GM18907 (cell line): ENCODE data around the gene KSR2.

Experiments used
- ATAC-seq: cut with Tn5 transposase; IDR thresholded peaks from one replicate; pipeline ENCODE4 v1.9.1; 2021; ENCODE audit warnings: mild to moderate bottlenecking, moderate library complexity; ENCODE audit not compliant: unreplicated experiment

KSR2 gene

GRCh38 chr12:117508468-117508867, 460.3 kb downstream of the KSR2 start:
- ATAC-seq, result no peak

- ATAC-seq, result no peak
These were observed 461.2 kb downstream of the KSR2 start for GRCh38 chr12:117507548-117507947.

- ATAC-seq, result no peak
These were observed 462.5 kb downstream of the KSR2 start for GRCh38 chr12:117506333-117506732.

- no peak for ATAC-seq
These were observed 466.2 kb downstream of the KSR2 start for GRCh38 chr12:117502633-117503032.

- no peak for ATAC-seq
These were observed 466.6 kb downstream of the KSR2 start for GRCh38 chr12:117502233-117502632.

GRCh38 chr12:117501076-117501869, 467.5 kb downstream of the KSR2 start:
- ATAC-seq, result no peak

GRCh38 chr12:117499759-117500485, 468.9 kb downstream of the KSR2 start:
- ATAC-seq, result no peak

GRCh38 chr12:117498880-117499279, 469.9 kb downstream of the KSR2 start:
- no peak for ATAC-seq

GRCh38 chr12:117498256-117498655, 470.5 kb downstream of the KSR2 start:
- ATAC-seq, result no peak

- ATAC-seq, result no peak
These were observed 471.4 kb downstream of the KSR2 start for GRCh38 chr12:117497407-117497806.

- ATAC-seq, result no peak
These were observed 473.7 kb downstream of the KSR2 start for GRCh38 chr12:117494833-117495655.

GRCh38 chr12:117491711-117492110, 477.1 kb downstream of the KSR2 start:
- ATAC-seq, result no peak

GRCh38 chr12:117490130-117490529, 478.7 kb downstream of the KSR2 start:
- no peak for ATAC-seq

- ATAC-seq, result no peak
These were observed 479.1 kb downstream of the KSR2 start for GRCh38 chr12:117489671-117490070.

- no peak for ATAC-seq
These were observed 481.7 kb downstream of the KSR2 start for GRCh38 chr12:117486840-117487659.

GRCh38 chr12:117485984-117486839, 482.6 kb downstream of the KSR2 start:
- ATAC-seq, result no peak

GRCh38 chr12:117484901-117485300, 483.9 kb downstream of the KSR2 start:
- no peak for ATAC-seq

GRCh38 chr12:117483501-117483900, 485.3 kb downstream of the KSR2 start:
- ATAC-seq, result no peak

- ATAC-seq, result no peak
These were observed 487.3 kb downstream of the KSR2 start for GRCh38 chr12:117481470-117481869.

GRCh38 chr12:117476341-117476740, 492.4 kb downstream of the KSR2 start:
- no peak for ATAC-seq
